Ovary (tissue), 3 donors: Measurements from ENCODE around the gene NAALADL2.

Source experiments
- CTCF ChIP-seq, 3 donors: fragments of 450-650 bp in 2 of 3; fragments of 200-600 bp in 1 of 3; IDR thresholded peaks; one replicate each; pipeline versions ENCODE4 v1.5.1 to v1.8.0; 2016 to 2022; ENCODE audit warnings: antibody characterized with exemption in 3 of 3, mild to moderate bottlenecking in 1 of 3
- POLR2A ChIP-seq: fragments of 450-650 bp; IDR thresholded peaks from one replicate; pipeline ENCODE4 v1.6.1; 2017; ENCODE audit warnings: antibody characterized with exemption, mild to moderate bottlenecking, moderate library complexity
- donor health status: DM: no; HTN: no; CAD: no.

- no peak for TF ChIP-seq CTCF (IDR thresholded peaks at IDR 0.05)
- TF ChIP-seq POLR2A = no peak
Measured at GRCh38 chr3:175118382-175118941, 259.3 kb downstream of the NAALADL2 start.
